ENCODE measurements around the gene ANKRD31.
"Not testable (repeated sequence)": the region's sequence is repeated elsewhere in the genome, so short reads cannot be mapped to it uniquely, and the experiment has no call there.

Gene ANKRD31

GRCh38 chr5:75142566-75143136 is 94.0 kb downstream of the ANKRD31 start:
- DNase-seq = no peak

GRCh38 chr5:75140277-75140676 is 96.4 kb downstream of the ANKRD31 start:
- DNase-seq = no peak

DNA sequence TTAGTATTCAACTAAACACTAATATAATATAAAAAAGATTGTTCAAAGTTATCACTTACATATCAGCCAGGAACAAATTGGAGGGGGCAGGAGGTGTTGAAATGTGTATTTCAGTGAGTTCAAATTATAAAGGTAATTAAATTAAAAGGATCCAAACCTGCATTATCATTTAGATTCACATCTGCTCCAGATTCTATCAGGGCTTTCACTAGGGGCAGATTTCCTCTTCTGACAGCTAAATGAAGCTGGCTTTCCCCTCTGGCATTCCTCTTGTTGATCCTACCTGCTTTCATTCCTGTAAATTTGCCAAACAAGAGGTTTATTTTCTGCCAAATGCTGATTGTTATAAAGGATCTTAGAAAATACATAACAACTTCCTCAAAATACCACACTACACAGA is 98.0 kb downstream of the ANKRD31 start:
- no peak for DNase-seq

GRCh38 chr5:75130818-75131349 is 105.8 kb downstream of the ANKRD31 start:
- no peak for DNase-seq

GRCh38 chr5:75116856-75117255 is 119.8 kb downstream of the ANKRD31 start:
- no peak for DNase-seq

DNA sequence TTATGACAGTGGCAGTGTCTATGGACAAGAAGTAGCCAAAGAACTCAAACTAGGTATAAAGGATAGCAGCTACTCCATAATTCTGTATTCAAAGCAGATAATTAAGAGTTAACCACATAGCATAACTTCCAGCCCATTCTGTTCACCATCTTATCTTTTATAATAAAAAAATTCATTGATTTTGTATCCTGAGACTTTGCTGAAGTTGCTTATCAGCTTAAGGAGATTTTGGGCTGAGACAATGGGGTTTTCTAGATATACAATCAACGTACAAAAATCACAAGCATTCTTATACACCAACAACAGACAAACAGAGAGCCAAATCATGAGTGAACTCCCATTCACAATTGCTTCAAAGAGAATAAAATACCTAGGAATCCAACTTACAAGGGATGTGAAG is 122.4 kb downstream of the ANKRD31 start:
- not testable (repeated sequence) for DNase-seq

DNA sequence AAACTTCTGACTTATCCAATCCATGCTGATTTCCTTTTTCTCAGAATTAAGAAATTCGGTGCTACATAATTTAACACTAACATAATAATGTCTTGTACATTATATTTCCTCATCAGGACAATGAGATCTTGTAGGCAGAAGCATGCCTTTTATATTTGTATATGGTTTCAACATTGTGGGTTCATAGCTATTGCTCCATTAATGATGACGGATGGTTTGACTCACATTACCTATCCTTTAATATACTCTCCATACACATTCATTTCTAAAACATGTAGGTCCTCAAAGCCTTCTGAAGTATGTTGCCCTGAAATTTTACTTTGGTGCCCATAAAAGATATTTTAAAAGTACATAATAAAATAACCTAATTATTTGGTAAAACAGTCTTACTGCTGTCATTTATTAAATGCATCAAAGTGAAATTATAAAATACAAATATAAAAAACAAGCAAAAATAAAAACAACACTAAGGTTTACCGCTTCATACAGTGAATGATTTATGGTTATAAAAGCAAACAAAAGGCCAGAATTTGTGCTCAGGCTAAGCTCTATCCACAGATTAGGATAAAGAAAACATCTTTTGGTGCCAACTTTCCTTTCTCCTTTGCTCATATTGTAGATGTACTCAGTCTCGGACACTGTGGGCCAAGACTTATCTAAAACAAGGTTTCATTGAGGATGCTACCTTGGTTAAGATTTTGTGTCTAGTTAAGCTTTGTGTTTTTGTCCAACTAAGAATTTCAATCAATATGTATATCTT is 123.1 kb downstream of the ANKRD31 start:
- DNase-seq = no peak

GRCh38 chr5:75108931-75109596 is 127.6 kb downstream of the ANKRD31 start:
- DNase-seq = no peak

DNA sequence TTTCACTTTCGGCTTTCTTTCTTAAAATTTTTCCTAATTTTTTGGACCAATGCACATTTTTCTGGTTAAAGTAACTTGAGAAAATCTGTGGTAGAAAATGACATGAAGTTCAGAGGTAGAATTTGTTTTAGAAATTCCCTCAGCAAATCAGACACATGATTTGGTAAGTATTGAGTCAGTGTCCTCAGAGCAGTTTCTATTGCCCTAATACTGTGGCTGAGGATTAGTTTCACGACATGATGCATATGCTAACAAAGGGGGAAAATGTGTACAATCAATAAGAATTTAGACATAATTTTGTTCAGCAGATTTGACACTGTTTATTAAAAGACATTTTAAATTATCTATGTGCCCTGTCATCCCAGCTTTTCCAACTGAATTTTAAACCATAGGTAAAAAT is 128.2 kb downstream of the ANKRD31 start:
- no peak for DNase-seq

GRCh38 chr5:75095956-75096355 is 140.7 kb downstream of the ANKRD31 start:
- DNase-seq = not testable (repeated sequence)

DNA sequence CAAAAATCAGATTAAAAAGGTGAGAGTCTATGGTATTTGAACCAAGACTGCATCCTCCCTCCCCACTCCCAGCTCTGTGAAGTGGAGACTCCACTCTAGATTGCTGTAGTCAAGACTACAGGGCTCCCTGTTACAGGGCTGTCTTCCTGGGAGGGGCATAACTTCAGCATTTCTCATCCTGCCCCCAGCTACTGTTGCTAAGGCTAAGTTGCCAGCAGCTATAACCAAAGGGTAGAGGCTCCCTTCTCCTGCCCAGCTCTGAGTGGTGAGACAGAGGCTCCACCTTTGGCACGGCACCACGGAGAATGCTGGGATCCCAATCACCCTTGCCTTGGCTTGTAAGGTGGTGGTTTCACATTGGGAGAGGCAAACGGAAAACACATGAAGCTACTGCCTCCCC is 145.1 kb downstream of the ANKRD31 start:
- no peak for DNase-seq

DNA sequence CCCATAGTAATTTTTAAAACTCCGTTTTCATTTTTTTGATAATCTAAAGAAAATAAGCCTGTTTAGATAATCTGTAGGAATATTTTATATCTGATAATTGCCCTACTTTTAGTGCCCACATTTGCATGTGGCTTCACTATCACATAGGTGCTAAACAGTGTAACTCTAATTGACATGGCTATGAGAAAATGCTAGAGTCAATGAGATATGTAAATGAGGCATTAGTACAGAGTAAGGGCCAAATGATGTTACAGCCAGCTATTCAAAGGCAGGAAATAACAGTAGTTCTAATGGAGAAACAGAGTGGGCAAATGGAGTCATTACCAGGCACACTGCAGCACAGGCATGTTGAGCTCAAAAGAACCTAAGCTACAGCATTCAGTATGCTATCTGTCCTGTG is 147.0 kb downstream of the ANKRD31 start:
- DNase-seq = no peak

- no peak for DNase-seq
These were observed 147.5 kb downstream of the ANKRD31 start for GRCh38 chr5:75089137-75089536.

GRCh38 chr5:75088648-75089047 is 148.0 kb downstream of the ANKRD31 start:
- no peak for DNase-seq

GRCh38 chr5:75081510-75081909 is 155.2 kb downstream of the ANKRD31 start:
- DNase-seq = no peak

DNA sequence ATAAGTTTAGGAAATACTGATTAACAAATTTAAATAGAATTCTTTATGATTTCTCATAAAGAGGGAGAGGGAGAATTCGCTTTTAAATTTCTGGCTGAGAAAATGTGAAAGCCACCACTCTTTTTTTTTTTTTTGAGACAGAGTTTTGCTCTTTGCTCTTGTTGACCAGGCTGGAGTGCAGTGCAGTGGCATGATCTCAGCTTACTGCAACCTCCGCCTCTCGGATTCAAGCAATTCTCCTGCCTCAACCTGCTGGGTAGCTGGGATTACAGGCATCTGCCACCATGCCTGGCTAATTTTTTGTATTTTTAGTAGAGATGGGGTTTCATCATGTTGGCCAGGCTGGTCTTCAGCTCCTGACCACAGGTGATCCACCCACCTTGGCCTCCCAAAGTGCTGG is 157.3 kb downstream of the ANKRD31 start:
- DNase-seq = not testable (repeated sequence)

DNA sequence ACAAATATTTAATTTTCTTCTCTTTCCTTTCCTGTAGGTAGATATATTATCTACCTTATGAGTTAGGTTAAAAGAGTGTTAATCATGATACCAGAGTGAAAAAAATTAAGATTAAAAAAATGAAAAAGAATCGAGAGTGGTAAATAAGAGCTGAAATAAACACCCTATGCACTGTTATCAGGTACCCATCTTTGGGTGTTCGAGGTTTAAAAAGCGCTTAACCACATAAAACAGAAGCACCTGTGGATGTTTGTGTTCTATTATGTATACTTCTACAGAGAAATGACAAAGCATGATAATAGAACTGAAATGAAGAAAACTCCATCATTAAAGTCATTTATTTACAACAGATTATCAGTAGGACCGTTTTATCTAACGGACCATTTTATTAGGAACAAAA is 158.7 kb downstream of the ANKRD31 start:
- no peak for DNase-seq

GRCh38 chr5:75072061-75072460 is 164.6 kb downstream of the ANKRD31 start:
- DNase-seq = no peak

- no peak for DNase-seq
These were observed 165.6 kb downstream of the ANKRD31 start for GRCh38 chr5:75071100-75071499.

- DNase-seq = no peak
These were observed 169.2 kb downstream of the ANKRD31 start for GRCh38 chr5:75067434-75067833.

- no peak for DNase-seq
These were observed 173.7 kb downstream of the ANKRD31 start for GRCh38 chr5:75062925-75063531.

- no peak for DNase-seq
These were observed 176.6 kb downstream of the ANKRD31 start for GRCh38 chr5:75059912-75060545.

DNA sequence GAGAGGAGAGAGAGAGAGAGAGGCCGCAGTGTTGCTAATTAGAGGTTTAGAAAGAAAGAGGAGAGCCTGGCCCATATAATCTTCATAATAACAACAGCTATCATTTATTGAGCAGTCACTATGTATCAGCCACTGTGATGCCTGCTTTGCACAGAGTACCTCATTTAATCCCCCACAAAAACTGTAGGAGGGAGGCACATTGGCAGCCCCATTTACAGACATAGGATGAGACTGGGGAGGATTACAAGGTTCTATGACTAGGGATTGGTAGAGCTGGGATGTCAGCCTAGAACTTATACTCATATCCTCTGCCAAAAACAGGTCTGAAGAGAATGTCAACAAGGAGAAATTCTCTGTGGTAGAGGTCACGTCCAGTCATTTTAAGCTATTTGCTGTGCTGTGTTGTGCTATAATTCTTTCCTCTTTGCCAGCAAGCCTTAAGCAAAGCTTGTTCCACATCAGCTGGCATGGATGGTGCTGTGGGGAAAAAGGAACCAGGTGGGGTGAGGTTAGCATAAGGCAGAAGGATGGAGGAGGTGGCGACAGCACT is 177.6 kb downstream of the ANKRD31 start:
- DNase-seq = no peak
